GM18951 (cell line): ENCODE measurements around the gene LIPC.

ENCODE experiments used
- POLR2A ChIP-seq: IDR thresholded peaks from 4 replicates; pipeline ENCODE4 v1.6.1; 2011; ENCODE audit warnings: mild to moderate bottlenecking; ENCODE audit not compliant: insufficient read length, insufficient read depth; ENCODE audit errors: extremely low read depth
- in situ Hi-C: fragments of 300-500 bp; cut with MboI; formaldehyde crosslinking; loops from one replicate; pipeline ENCODE4 v1.12.0; 2022; ENCODE audit warnings: low sequenced_read_pairs, mixed read lengths, inconsistent platforms; ENCODE audit not compliant: unreplicated experiment

LIPC gene

GRCh38 chr15:58444658-58445332 is 13.0 kb downstream of the LIPC start:
- in situ Hi-C loops = no loop called here
- TF ChIP-seq POLR2A = no peak

GRCh38 chr15:58445865-58446264 is 14.1 kb downstream of the LIPC start:
- in situ Hi-C loops = no loop called here
- TF ChIP-seq POLR2A = no peak

- TF ChIP-seq POLR2A = no peak
- in situ Hi-C loops = no loop called here
Measured at GRCh38 chr15:58446521-58446920, 14.7 kb downstream of the LIPC start.

- TF ChIP-seq POLR2A = no peak
- in situ Hi-C loops = no loop called here
Measured at GRCh38 chr15:58447271-58448010, 15.7 kb downstream of the LIPC start.

GRCh38 chr15:58448331-58448730 is 16.5 kb downstream of the LIPC start:
- in situ Hi-C loops = no loop called here
- no peak for TF ChIP-seq POLR2A

- in situ Hi-C loops = no loop called here
- no peak for TF ChIP-seq POLR2A
Measured at GRCh38 chr15:58448906-58449305, 17.1 kb downstream of the LIPC start.

GRCh38 chr15:58451826-58452225 is 20.0 kb downstream of the LIPC start:
- in situ Hi-C loops = no loop called here
- TF ChIP-seq POLR2A = no peak

- TF ChIP-seq POLR2A = no peak
- in situ Hi-C loops = no loop called here
Measured at GRCh38 chr15:58452775-58453174, 21.0 kb downstream of the LIPC start.

GRCh38 chr15:58453931-58454793 is 22.4 kb downstream of the LIPC start:
- in situ Hi-C loops = no loop called here
- TF ChIP-seq POLR2A = no peak

GRCh38 chr15:58454950-58455401 is 23.2 kb downstream of the LIPC start:
- in situ Hi-C loops = no loop called here
- TF ChIP-seq POLR2A = no peak

GRCh38 chr15:58457466-58457965 is 25.7 kb downstream of the LIPC start:
- in situ Hi-C loops = no loop called here
- no peak for TF ChIP-seq POLR2A

- in situ Hi-C loops = no loop called here
- no peak for TF ChIP-seq POLR2A
Measured at GRCh38 chr15:58458076-58458475, 26.3 kb downstream of the LIPC start.

- in situ Hi-C loops = no loop called here
- TF ChIP-seq POLR2A = no peak
Measured at GRCh38 chr15:58459045-58459444, 27.3 kb downstream of the LIPC start.
